Epithelial cell of prostate (primary cell): ENCODE results near the gene CAPN15.
"Not testable (repeated sequence)": the region's sequence is repeated elsewhere in the genome, so short reads cannot be mapped to it uniquely, and the experiment has no call there.

Source experiments
- DNase-seq: peaks from one replicate; pipeline ENCODE4 v3.0.0-alpha.2; 2011; ENCODE audit warnings: low read depth, low spot score
- H3K27ac ChIP-seq: fragments of 450-650 bp; 2 replicates; pipeline ENCODE4 v1.5.1; 2017; ENCODE audit warnings: mild to moderate bottlenecking

The CAPN15 gene

DNA sequence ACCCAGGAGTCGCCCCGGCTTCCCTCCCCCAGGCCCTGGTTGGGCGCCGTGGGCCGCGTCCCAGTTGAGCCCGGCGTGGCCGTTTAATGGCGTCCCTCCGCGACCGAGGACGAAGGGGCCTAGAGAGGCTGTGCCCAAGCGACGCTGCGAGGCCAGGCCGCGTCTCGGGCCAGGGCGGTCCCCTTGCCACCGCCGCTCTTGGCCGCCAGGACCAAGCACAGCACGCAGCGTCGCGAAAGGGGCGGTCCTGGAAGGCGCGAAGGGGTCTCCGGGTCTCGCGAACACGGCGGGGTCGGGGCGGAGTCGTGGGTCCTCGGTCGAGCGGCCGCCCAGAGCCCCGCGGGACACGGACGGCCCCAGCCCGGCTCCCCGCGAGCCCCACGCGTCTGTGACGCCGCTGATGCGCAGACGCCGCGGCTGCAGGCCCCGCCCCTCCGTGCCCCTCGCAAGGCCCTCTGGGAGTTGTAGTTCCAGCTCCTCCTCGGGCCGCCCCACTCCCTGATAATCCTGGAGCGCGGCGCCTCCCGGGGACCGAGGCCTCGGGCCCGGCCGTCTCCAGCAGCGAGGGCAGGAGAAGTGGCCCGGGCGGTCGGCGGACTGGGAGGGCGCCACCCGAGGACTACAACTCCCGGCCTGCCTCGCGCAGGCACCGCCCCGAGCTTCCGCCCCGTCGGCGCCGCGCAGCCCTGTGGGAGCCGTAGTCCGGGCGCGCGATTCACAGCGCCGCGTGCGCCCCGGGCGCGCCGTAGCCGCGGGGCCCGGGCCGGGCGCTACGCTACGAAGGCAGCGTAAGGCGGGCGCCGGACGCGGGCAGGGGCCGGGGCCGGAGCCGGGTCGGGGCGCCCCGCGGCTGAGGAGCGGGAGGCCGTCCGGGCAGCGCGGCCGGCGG is at the start of gene CAPN15:
CAPN15 (plus strand) TSS at position 698 of the 889 bp plus-strand sequence. CDS start 19,127 bp downstream, outside the sequence.
- peak within 1 kb of the TSS; percentile 95 for H3K27ac ChIP-seq
- DNase-seq, result peak; percentile 48

DNA sequence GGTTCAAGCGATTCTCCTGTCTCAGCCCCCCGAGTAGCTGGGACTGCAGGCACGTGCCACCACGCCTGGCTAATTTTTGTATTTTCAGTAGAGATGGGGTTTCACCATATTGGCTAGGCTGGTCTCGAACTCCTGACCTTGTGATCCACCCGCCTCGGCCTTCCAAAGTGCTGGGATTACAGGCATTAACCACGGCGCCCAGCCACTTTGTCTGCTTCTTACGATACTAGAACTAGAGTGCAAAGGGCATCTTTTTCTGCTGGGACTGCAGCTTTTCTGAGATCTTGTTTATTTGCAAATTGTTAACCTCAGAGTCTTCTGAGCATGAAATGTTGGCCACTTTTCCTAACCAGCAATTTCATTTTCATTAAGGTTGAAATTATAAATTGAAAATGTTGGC is 49.2 kb upstream of the CAPN15 start:
- not testable (repeated sequence) for H3K27ac ChIP-seq, DNase-seq

DNA sequence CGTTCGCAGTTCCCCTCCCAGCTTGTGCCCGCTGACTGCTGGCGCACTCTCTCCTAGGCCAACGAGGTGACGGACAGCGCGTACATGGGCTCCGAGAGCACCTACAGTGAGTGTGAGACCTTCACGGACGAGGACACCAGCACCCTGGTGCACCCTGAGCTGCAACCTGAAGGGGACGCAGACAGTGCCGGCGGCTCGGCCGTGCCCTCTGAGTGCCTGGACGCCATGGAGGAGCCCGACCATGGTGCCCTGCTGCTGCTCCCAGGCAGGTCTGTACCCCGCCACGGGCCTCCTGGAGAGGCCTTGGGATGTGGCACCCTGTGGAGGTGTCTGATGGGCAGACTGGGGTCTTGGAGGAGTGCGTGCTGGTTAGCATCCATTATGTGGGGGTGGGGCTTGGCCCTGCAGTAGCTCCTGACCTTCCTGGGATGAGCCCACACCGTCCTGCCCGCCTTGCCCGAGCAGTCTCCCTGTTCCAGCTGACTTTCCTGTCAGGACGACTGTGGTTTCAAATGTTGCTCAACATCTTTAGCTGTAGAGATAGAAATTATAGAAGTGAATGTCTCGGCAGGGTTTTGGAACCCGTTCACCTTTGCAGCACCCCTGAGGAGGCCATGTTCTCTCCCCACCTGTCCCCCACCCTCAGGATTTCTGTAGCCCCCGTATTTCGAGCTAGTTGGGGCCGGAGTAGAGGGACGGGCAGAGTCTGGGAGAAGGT is 44.9 kb upstream of the CAPN15 start:
- DNase-seq, result no peak
- H3K27ac ChIP-seq, result no peak overlapping the region

DNA sequence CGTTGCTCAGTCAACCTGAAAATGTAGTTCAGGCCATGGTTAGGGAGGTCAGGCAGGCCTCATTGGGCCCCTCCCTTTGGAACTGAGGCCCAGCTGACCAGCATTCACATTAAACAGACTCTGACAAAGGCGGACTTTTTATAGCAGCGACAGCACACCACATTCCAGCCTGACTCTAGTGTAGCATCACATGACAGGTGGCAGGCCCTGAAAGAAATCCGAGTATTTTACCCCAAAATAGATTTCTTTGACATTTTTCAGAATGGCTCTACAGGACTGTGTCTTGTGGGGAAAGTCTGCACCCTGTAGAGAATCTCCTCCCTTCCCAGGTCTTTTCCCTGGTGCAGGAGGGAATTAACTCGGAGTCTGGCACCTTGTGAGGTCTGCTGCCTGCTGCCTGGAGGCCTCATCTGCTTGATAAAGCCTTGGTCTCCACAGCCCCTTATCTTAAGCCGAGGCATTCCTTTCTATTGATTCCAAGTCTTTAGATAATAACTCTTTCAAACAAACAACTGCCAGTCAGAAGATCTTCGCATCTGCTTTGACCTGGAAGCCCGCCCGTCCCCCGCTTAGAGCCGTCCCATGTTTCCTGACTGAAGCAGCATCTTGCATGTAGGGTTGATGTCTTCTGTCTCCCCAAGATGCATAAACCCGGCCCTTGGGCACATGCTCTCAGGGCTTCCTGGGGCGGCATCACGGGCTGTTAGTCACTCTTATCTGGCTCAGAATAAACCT is 44.0 kb upstream of the CAPN15 start:
- no peak for DNase-seq
- H3K27ac ChIP-seq, result no peak overlapping the region

DNA sequence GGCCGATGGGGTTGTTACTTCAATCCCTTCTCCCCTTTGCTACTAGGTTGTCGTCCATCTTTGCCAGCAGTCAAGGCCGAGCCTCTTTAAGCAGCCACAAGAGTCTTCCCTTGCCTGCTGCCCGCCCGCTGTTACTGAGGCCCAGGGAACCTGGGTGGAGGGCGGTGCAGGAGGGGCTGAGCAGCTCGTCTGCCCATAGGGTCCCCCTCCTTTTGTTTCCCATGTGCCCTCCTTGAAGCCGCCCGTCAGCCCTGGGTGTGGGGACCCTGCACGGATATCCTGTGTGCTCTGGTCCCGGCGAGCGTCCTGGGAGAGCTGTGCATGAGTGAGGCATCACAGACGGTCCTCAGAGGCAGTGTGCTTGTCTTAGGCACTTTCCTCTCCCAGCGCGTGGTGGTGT is 37.9 kb upstream of the CAPN15 start:
- no peak for DNase-seq
- H3K27ac ChIP-seq, result no peak overlapping the region

DNA sequence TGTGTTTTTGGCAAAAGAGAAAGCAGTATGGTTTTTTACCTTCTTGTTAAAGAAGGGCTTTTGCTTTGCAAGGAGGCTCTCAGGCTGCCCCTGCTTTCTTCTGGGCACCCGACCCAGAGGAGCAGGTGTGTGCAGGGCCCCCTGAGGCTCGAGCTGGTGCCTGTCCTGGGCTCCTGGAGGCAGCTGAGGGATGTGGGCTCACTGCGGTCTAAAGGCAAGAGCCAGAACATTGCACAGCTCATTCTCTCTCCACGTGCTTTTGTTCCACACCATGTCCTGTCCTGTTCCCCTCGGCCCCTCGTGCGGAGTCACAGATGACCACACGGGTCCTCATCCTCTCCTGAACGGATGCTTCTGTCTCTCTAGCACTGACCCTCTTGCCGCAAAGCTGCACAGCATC is 36.7 kb upstream of the CAPN15 start:
- no peak for DNase-seq
- H3K27ac ChIP-seq, result no peak overlapping the region

DNA sequence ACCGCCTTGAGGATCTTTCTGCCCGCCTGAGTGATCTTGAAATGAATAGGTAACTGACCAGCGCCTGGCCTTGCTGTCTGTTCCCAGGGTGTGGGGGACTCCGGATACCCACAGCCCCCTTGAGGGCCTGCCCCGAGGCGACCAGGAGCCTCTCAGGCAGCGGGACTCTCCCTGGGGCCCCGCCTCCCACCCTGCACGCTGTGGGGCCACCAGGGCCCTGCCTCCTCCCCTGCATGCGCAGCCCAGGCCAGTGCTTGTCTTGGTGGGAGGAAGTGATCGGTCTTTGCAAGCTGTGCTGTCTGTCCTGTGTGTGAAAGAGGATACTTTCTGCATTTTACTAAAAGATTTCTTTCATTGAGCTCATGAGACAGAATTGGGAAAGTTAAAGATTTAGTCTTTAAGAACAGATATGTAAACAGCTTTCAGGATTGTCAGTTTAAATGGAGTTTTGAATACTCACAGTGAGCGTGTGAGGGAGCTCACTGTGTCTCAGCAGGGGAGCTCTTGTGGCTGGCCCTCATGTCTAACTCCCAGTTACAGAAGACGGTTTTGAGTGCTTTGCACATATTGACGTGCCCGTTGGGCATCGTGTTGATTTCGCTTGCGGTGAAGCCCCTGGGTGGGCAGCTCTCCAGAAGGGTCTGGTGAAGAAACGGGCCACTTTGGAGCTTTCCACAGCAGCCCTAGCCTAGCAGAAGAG is 36.1 kb upstream of the CAPN15 start:
- H3K27ac ChIP-seq, result no peak overlapping the region
- no peak for DNase-seq

DNA sequence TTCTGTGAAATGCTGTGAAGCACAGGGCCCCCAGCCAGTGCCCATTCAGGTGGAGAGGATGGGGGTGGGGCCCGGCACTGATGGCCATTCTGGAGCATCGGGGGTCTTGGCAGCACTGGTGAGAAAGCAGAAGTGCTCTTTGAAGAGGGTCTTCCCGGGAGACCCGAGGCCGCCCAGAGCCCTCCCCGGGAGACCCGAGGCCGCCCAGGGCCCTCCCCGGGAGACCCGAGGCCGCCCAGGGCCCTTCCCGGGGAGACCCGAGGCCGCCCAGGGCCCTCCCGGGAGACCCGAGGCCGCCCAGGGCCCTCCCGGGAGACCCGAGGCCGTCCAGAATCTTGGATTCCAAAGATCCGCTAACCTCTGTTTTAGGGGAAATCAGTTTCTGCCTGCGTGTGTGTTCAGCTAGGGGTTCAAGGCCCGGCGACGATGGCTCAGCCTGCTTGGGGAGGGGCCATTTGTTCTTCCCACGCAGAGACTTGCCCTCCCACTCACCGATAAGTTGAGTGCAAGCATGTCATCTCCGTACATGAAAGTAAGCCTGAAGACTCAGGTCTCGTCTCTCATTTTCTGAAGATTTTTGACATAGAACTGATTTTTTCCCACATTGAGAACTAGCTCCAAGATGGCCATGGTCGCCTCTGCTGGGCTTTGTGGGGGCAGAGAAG is 35.2 kb upstream of the CAPN15 start:
- DNase-seq, result no peak
- H3K27ac ChIP-seq, result no peak overlapping the region

DNA sequence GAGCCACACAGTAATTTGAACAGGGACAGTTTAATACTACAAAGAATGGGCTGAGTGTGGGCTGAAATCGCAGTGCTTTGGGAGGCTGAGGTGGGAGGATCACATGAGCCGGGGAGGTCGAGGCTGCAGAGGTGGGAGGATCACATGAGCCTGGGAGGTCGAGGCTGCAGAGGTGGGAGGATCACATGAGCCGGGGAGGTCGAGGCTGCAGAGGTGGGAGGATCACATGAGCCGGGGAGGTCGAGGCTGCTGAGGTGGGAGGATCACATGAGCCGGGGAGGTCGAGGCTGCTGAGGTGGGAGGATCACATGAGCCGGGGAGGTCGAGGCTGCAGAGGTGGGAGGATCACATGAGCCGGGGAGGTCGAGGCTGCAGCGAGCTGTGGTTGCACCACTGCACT is 32.8 kb upstream of the CAPN15 start:
- not testable (repeated sequence) for H3K27ac ChIP-seq, DNase-seq

DNA sequence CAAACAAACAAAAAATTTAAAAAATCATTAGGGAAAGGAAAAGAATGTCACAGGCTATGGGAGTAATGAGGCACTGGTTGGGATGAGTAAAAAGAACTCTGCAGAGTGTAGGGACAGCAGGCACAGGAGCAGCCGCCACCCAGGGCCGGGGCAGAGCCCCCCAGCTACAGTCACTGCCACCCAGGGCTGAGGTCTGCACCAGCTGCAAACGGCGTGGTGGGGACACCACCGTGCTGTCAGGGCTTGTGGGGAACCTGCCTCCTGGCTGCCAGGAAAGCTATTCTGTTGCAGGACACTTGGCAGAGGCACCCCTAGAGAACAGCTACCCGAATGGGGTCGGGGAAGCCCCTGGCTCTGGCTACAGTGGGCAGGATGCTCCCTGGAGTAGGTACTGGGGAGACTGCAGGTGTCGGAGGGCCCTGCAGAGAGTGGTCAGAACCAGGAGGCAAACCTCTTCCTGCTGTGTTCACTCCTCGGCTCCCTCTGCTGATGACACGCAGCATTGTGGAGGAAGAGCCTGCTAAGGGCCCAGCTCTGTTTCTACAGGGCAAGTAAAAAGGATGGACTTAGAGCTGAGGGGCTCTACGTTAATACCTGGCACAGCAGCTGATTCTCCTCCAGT is 32.3 kb upstream of the CAPN15 start:
- no peak for DNase-seq
- no peak overlapping the region for H3K27ac ChIP-seq

DNA sequence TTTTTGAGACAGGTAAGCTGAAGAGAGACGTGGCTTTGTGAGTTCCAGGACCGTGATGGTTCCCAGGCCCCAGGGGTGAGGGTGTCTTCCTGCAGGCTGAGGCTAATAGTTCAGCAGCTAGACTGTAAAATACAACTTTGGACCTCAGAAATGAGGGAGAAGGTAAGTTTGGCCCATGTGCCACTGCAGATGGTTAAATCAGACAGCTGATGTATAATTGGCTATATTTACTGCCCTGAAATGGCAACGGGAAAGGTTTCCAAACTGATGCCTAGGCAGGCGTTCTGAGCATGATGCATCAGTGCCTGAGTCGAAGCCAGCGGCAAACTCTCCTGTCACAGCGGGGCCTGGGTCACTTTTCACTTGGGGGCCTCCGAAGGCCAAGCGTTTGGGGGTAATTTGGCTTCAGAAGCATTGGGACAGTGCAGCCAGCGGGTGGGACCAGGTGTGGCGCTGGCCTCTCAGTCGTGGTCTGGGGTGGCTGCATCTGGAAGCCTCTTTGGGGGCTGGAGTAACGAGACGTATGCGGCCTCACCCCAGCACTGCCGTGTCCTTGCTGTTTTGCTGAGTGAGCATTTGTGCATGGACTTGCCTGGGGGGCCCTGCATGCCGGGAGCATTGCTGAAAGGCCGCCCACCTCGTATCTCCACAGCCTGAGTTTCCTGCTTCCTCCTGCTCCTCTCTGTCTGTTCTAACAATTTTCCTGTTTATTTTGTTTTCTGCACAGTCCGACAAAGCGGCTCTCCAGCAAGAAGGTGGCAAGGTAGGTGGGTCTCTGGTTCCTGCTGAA is 31.2 kb upstream of the CAPN15 start:
- DNase-seq, result no peak
- H3K27ac ChIP-seq, result no peak overlapping the region

DNA sequence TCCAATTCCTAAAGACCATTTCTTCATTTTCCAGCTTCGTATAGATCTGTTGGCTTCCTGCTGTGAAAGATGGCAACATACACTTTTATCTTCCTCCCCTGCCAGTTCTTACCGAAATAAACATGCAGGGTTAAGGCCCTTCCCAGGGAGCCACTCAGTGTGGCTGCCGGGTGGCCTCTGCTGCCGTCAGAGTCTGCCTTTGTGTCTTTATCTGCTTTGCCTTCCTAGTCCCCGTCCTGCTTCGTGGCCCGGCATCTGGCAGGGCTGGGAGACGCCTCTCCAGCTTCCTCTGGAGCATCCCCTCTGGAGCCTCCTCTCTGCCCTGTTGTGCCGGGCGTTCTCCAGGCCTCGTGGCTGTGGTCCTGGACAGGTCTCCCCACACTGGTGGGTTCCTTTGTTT is 30.3 kb upstream of the CAPN15 start:
- no peak overlapping the region for H3K27ac ChIP-seq
- no peak for DNase-seq

DNA sequence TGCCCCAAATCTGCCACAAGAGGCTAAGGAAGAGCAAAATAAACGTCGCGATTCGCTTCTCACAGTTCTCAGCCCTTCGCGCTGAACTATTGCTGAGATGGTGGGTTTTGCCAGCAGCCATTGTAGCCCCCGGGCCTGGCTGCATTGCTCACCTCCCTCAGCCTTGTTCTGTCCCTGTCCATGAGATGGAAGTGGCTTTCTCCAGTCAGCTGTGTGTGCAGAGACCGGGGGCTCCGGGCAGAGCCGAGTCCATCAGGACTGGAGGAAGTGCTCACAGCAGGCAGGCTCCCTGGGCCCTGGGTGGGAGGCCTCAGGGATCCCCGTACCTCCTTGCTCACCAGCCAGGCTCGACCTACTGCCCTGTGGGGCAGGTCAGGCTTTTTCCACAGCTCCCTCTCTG is 27.6 kb upstream of the CAPN15 start:
- H3K27ac ChIP-seq, result no peak overlapping the region
- no peak for DNase-seq

DNA sequence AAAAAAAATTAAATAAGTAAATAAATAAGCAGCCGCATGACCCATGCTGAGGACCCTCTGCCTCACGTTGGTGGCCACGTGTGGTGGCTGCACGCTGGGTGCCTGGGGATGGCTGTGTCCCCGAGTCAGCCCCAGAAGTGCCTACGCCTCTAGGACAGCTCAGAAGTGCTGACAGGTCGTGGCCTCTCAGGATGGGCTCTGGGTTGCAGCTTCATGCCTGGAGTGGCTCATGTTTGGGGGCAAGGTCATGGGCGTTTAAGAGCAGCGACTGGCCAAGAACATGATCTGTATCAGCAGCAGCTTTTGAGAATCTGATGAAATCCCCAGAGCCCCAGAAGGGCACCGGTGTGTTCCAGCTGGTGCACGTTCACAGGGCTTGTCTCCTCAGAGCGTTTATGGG is 26.8 kb upstream of the CAPN15 start:
- H3K27ac ChIP-seq, result no peak overlapping the region
- DNase-seq, result no peak

DNA sequence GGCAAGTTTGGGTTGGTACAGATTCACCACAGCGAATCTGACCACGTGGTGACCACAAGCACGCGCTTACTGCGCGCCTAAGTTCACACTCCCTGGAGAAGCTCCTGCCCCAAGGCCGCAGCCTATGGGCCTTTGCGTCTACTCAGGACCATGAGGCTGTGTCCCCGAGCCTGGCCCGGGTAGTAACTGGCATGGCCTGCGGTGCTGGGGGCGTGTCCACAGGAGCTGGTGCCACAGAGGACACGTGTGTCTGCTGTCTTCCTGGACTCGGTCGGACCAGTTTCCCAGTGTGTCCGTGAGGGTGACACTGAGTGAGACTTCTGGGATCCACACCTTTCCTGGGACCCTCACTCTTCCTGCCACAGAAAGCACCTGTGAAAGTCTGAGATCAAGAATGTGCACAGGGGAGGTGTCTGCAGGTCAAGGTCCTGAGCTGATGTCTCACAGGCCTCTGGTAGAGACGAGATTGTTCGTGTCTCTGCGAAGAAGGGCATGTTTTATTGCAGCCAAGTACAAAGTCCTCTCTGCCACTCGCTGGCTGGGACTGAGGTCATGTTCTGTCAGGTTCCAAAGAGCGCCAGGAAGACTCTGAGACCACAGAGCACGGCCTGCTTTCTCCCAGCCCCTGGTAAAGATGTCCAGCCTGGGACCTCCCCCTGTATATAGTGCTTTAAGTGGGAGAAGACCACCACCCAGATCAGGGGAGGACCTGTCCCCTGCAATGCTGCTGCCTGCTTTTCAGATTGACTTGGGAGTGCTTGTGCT is 25.2 kb upstream of the CAPN15 start:
- H3K27ac ChIP-seq, result no peak overlapping the region
- no peak for DNase-seq

DNA sequence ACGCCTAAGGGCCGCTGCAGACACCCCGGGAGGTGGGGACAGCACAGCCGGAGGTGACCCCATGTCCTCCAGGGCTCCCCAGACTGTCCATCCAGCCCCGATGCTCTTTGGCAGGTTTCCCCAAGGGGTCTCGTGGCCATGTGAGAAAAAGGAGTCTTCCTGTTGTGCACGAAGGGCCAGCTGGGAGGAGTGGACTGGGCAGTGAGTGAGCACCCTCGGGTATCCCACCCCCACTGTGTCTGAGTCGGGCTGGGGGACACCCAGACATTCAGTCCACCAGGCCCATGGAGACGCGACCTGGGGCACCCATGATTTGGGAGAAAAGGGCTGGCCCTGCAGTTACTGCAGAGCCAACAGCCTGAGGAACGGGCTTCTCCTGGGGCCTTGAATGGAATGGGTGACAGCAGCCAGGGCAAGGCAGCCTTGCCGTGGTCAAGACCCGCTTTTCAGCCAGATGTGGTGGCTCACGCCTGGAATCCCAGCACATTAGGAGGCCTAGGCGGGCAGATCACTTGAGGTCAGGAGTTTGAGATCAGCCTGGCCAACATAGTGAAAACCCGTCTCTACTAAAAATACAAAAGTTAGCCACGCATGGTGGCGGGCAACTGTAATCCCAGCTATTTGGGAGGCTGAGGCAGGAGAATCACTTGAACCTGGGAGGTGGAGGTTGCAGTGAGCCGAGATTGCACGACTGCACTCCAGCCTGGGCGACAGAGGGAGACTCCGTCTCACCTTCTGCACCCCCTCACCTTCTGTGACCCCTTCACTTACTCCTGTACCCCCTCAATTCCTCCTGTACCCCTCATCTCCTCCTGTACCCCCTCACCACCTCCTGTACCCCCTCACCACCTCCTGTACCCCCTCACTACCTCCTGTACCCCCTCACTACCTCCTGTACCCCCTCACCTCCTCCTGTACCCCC is 24.1 kb upstream of the CAPN15 start:
- no peak overlapping the region for H3K27ac ChIP-seq
- DNase-seq, result no peak
